ENCODE results near the gene IL3RA.

The IL3RA gene

DNA sequence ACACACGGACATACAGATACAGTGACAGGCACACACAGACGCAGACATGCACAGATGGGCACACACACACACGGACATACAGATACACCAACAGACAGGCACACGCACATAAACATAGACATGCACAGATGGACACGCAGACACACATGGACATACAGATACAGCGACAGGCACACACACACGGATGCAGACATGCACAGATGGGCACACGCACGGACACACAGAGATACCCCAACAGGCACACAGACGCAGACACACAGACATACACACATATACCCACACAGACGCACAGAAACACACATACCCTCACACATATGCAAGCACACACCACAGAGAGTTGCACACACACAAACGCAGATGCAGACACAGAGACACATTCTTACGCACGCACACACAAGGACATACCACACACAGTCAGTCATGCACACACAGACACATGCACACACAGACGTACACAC lies 79.8 kb downstream of the IL3RA start:
- no peaks in the 10 kb centered on the region for H3K4me1 ChIP-seq (ENCODE audit: low read length)
- H3K4me2 ChIP-seq (ENCODE audit: low read depth, low read length) = no peak overlapping the region
- no peak overlapping the region for H3K4me3 ChIP-seq (ENCODE audit: low read length)
- no peak overlapping the region for H3K9ac ChIP-seq (ENCODE audit: low read length)
- no peak for DNase-seq
- no peaks in the 10 kb centered on the region for H4K20me1 ChIP-seq (ENCODE audit: insufficient read depth, low read length)
- TF ChIP-seq EZH2phosphoT487 (IDR thresholded peaks at IDR 0.05; ENCODE audit: low read length) = no peak
- no peak for TF ChIP-seq EZH2 (optimal IDR thresholded peaks at IDR 0.05; ENCODE audit: low read depth, low read length)
- TF ChIP-seq, protein P1, sequence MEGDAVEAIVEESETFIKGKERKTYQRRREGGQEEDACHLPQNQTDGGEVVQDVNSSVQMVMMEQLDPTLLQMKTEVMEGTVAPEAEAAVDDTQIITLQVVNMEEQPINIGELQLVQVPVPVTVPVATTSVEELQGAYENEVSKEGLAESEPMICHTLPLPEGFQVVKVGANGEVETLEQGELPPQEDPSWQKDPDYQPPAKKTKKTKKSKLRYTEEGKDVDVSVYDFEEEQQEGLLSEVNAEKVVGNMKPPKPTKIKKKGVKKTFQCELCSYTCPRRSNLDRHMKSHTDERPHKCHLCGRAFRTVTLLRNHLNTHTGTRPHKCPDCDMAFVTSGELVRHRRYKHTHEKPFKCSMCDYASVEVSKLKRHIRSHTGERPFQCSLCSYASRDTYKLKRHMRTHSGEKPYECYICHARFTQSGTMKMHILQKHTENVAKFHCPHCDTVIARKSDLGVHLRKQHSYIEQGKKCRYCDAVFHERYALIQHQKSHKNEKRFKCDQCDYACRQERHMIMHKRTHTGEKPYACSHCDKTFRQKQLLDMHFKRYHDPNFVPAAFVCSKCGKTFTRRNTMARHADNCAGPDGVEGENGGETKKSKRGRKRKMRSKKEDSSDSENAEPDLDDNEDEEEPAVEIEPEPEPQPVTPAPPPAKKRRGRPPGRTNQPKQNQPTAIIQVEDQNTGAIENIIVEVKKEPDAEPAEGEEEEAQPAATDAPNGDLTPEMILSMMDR (IDR thresholded peaks at IDR 0.05; ENCODE audit: low read length) = no peak
- H3K27ac ChIP-seq (ENCODE audit: low read length) = no peak overlapping the region
- no peaks in the 10 kb centered on the region for H3K9me2 ChIP-seq (replicated peaks; ENCODE audit: insufficient read depth, low read length)
- H2AFZ ChIP-seq (ENCODE audit: low read length) = no peak overlapping the region
- H3K27me3 ChIP-seq (replicated peaks; ENCODE audit: insufficient read depth, low read length) = no peaks in the 10 kb centered on the region
- no peaks in the 10 kb centered on the region for H3K9me3 ChIP-seq (replicated peaks; ENCODE audit: insufficient read depth, low read length)
- H3K79me2 ChIP-seq (ENCODE audit: low read length) = no peaks in the 10 kb centered on the region
- no peaks in the 10 kb centered on the region for H3F3A ChIP-seq (ENCODE audit: insufficient read depth, low read length)
- H3K36me3 ChIP-seq (replicated peaks; ENCODE audit: insufficient read depth, low read length) = no peaks in the 10 kb centered on the region

DNA sequence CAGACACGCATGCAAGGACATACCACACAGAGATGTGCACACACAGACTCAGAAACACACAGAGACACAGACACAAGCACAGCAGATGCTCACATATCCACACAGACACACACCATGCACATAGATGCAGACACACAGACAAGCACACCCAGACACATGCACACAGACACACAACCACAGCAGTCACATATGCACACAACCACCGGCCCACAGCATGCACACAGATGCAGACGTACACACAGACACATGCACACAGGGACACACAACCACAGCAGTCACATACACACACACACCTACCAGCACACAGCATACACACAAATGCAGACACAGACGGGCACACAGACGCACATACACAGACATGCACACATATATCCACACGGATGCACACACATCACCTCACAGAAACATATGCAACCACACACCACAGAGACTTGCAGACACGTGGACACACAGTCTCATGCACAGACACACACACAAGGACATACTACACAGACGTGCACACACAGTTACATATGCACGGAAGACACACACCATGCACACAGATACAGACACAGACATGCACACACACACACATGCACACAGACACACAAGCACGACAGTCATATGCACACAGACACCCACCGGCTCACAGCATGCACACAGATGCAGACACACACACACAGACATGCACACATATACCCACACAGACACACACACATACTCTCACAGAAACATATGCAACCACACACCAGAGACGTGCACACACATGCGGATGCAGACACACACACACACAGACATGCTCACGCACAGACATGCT lies 80.6 kb downstream of the IL3RA start:
- H4K20me1 ChIP-seq (ENCODE audit: insufficient read depth, low read length) = no peaks in the 10 kb centered on the region
- no peak overlapping the region for H3K4me3 ChIP-seq (ENCODE audit: low read length)
- no peaks in the 10 kb centered on the region for H3K36me3 ChIP-seq (replicated peaks; ENCODE audit: insufficient read depth, low read length)
- no peaks in the 10 kb centered on the region for H3K4me1 ChIP-seq (ENCODE audit: low read length)
- H3K4me2 ChIP-seq (ENCODE audit: low read depth, low read length) = no peak overlapping the region
- no peaks in the 10 kb centered on the region for H3K79me2 ChIP-seq (ENCODE audit: low read length)
- no peak for DNase-seq
- no peak overlapping the region for H3K27ac ChIP-seq (ENCODE audit: low read length)
- no peaks in the 10 kb centered on the region for H3K27me3 ChIP-seq (replicated peaks; ENCODE audit: insufficient read depth, low read length)
- TF ChIP-seq, protein P1 (IDR thresholded peaks at IDR 0.05; ENCODE audit: low read length) = no peak
- TF ChIP-seq EZH2phosphoT487 (IDR thresholded peaks at IDR 0.05; ENCODE audit: low read length) (no peak), EZH2 (optimal IDR thresholded peaks at IDR 0.05; ENCODE audit: low read depth, low read length) (no peak)
- no peaks in the 10 kb centered on the region for H3F3A ChIP-seq (ENCODE audit: insufficient read depth, low read length)
- H2AFZ ChIP-seq (ENCODE audit: low read length) = no peak overlapping the region
- H3K9me3 ChIP-seq (replicated peaks; ENCODE audit: insufficient read depth, low read length) = no peaks in the 10 kb centered on the region
- no peak overlapping the region for H3K9ac ChIP-seq (ENCODE audit: low read length)
- no peaks in the 10 kb centered on the region for H3K9me2 ChIP-seq (replicated peaks; ENCODE audit: insufficient read depth, low read length)

DNA sequence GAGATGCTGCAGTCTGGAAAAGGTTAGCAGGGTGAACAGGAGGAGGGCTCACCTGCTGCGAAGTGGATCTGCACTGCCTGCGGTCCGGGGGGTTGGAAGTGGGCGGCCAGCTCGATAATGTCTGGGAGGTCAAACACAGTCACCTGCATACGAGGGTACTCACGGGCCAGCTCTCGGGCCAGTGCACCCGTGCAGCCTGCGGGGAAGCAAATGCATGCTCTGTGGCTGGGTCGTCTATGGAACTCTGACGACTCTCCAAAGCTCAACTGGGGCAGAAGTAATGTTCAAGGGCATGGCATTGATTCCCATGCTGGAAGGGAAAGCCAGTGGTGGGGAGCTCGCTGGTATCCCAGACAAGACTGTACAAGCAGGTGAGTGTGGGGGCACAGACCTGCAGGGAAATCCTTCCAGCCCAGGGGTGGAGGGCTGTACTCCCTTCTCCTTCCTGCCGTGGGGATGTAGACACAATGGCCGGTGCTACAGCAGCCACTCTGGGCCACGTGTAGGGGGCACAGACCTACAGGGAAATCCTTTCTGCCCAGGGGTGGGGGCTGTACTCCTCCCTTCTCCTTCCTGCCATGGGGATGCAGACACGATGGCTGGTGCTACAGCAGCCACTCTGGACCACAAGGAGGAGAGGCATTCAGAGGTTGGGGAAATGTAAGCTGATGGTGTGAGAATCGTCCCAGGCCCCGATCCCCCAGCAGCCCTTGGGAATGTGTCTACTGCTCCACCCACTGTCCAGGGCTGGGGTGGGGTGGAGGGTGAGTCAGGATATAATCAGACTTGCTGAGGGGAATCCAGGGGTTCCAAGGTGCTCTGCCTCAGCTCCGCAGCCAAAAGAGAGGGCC lies 81.6 kb downstream of the IL3RA start:
- no peaks in the 10 kb centered on the region for H3K4me1 ChIP-seq (ENCODE audit: low read length)
- H4K20me1 ChIP-seq (ENCODE audit: insufficient read depth, low read length) = no peaks in the 10 kb centered on the region
- H2AFZ ChIP-seq (ENCODE audit: low read length) = no peak overlapping the region
- H3K27me3 ChIP-seq (replicated peaks; ENCODE audit: insufficient read depth, low read length) = no peaks in the 10 kb centered on the region
- no peaks in the 10 kb centered on the region for H3K9me2 ChIP-seq (replicated peaks; ENCODE audit: insufficient read depth, low read length)
- H3K79me2 ChIP-seq (ENCODE audit: low read length) = no peaks in the 10 kb centered on the region
- H3K36me3 ChIP-seq (replicated peaks; ENCODE audit: insufficient read depth, low read length) = no peaks in the 10 kb centered on the region
- DNase-seq = no peak
- H3K27ac ChIP-seq (ENCODE audit: low read length) = no peak overlapping the region
- no peak overlapping the region for H3K4me3 ChIP-seq (ENCODE audit: low read length)
- H3K4me2 ChIP-seq (ENCODE audit: low read depth, low read length) = no peak overlapping the region
- no peak overlapping the region for H3K9ac ChIP-seq (ENCODE audit: low read length)
- no peak for TF ChIP-seq EZH2 (optimal IDR thresholded peaks at IDR 0.05; ENCODE audit: low read depth, low read length)
- TF ChIP-seq, protein P1 (IDR thresholded peaks at IDR 0.05; ENCODE audit: low read length) = no peak
- no peak for TF ChIP-seq EZH2phosphoT487 (IDR thresholded peaks at IDR 0.05; ENCODE audit: low read length)
- no peaks in the 10 kb centered on the region for H3K9me3 ChIP-seq (replicated peaks; ENCODE audit: insufficient read depth, low read length)
- H3F3A ChIP-seq (ENCODE audit: insufficient read depth, low read length) = no peaks in the 10 kb centered on the region

All from MM.1S (cell line).